ENCODE data around the gene FTL.

- TF ChIP-seq POLR2AphosphoS5 (IDR thresholded peaks at IDR 0.05; ENCODE audit: insufficient read depth, low read depth, low read length) (no peak), MAX (IDR thresholded peaks at IDR 0.05; ENCODE audit: insufficient read depth, insufficient read length) (no peak), POLR2A (IDR thresholded peaks at IDR 0.05; ENCODE audit: low read depth, low read length) (no peak), CTCF (IDR thresholded peaks at IDR 0.05; ENCODE audit: extremely low read depth in 1 of 2, insufficient read depth in 1 of 2, low read depth in 1 of 2, low read length in 2 of 2) (no peak), JUN (IDR thresholded peaks at IDR 0.05; ENCODE audit: borderline replicate concordance, insufficient read depth, insufficient read length, low read depth) (no peak), EZH2 (IDR thresholded peaks at IDR 0.05; ENCODE audit: borderline replicate concordance, low read depth, low read length, severe bottlenecking) (no peak), GATA2 (IDR thresholded peaks at IDR 0.05; ENCODE audit: insufficient read depth, insufficient read length, low read depth, low read length) (no peak)
These were observed 44.2 kb upstream of the FTL start for GRCh38 chr19:48920949-48921348.
